EL (cell line): ENCODE measurements around the gene SGK1.
A peak's percentile ranks its signal among the peaks of the same experiment; 100 is the strongest.
"Not testable (repeated sequence)": the region's sequence is repeated elsewhere in the genome, so short reads cannot be mapped to it uniquely, and the experiment has no call there.

Source experiments
- DNase-seq: peaks from one replicate; pipeline ENCODE4 v3.0.0-alpha.2; 2016

Gene SGK1

GRCh38 chr6:134299236-134299635 lies 18.7 kb downstream of the SGK1 start:
- DNase-seq, result peak; percentile 27

GRCh38 chr6:134296762-134297161 lies 21.1 kb downstream of the SGK1 start:
- no peak for DNase-seq

GRCh38 chr6:134295953-134296553 lies 21.9 kb downstream of the SGK1 start:
- DNase-seq, result peak; percentile 100

- DNase-seq, result no peak
Measured at GRCh38 chr6:134293659-134294161, 24.2 kb downstream of the SGK1 start.

GRCh38 chr6:134291156-134291555 lies 26.8 kb downstream of the SGK1 start:
- DNase-seq, result no peak

- DNase-seq, result no peak
Measured at GRCh38 chr6:134289204-134289575, 28.7 kb downstream of the SGK1 start.

- peak; percentile 91 for DNase-seq
Measured at GRCh38 chr6:134288538-134289203, 29.2 kb downstream of the SGK1 start.

GRCh38 chr6:134287859-134288537 lies 29.9 kb downstream of the SGK1 start:
- DNase-seq, result peak; percentile 49

- DNase-seq, result no peak
Measured at GRCh38 chr6:134282816-134283215, 35.1 kb downstream of the SGK1 start.

GRCh38 chr6:134281388-134281787 lies 36.5 kb downstream of the SGK1 start:
- DNase-seq, result no peak

- peak; percentile 32 for DNase-seq
Measured at GRCh38 chr6:134278000-134278399, 39.9 kb downstream of the SGK1 start.

- not testable (repeated sequence) for DNase-seq
Measured at GRCh38 chr6:134276891-134277377, 41.0 kb downstream of the SGK1 start.

GRCh38 chr6:134272374-134272773 lies 45.5 kb downstream of the SGK1 start:
- no peak for DNase-seq

- no peak for DNase-seq
Measured at GRCh38 chr6:134267917-134268361, 50.0 kb downstream of the SGK1 start.

GRCh38 chr6:134266776-134267175 lies 51.1 kb downstream of the SGK1 start:
- DNase-seq, result no peak

GRCh38 chr6:134261766-134262165 lies 56.1 kb downstream of the SGK1 start:
- no peak for DNase-seq

GRCh38 chr6:134258849-134259306 lies 59.0 kb downstream of the SGK1 start:
- no peak for DNase-seq

- DNase-seq, result no peak
Measured at GRCh38 chr6:134257516-134257915, 60.4 kb downstream of the SGK1 start.

GRCh38 chr6:134256862-134257261 lies 61.0 kb downstream of the SGK1 start:
- no peak for DNase-seq

GRCh38 chr6:134255280-134255679 lies 62.6 kb downstream of the SGK1 start:
- not testable (repeated sequence) for DNase-seq

GRCh38 chr6:134254118-134254517 lies 63.8 kb downstream of the SGK1 start:
- no peak for DNase-seq

GRCh38 chr6:134253681-134254080 lies 64.2 kb downstream of the SGK1 start:
- peak; percentile 67 for DNase-seq

- DNase-seq, result no peak
Measured at GRCh38 chr6:134251320-134251719, 66.6 kb downstream of the SGK1 start.

- no peak for DNase-seq
Measured at GRCh38 chr6:134250776-134251175, 67.1 kb downstream of the SGK1 start.
